Choroid plexus epithelial cell (primary cell): Measurements from ENCODE around the gene PCK1.

Source experiments
- DNase-seq: peaks from one replicate; pipeline ENCODE4 v3.0.0-alpha.2; 2010; ENCODE audit warnings: low read depth
- H3K4me3 ChIP-seq: 2 replicates; pipeline ENCODE4 v1.5.1; 2011; ENCODE audit warnings: low read depth, mild to moderate bottlenecking, control low read depth, low read length, moderate library complexity
- TF ChIP-seq, protein P1 (sequence below): conservative IDR thresholded peaks from 2 replicates; pipeline ENCODE4 v1.5.1; 2011; ENCODE audit warnings: low read depth, mild to moderate bottlenecking, control low read depth, inconsistent platforms, low read length, moderate library complexity

Gene PCK1

DNA sequence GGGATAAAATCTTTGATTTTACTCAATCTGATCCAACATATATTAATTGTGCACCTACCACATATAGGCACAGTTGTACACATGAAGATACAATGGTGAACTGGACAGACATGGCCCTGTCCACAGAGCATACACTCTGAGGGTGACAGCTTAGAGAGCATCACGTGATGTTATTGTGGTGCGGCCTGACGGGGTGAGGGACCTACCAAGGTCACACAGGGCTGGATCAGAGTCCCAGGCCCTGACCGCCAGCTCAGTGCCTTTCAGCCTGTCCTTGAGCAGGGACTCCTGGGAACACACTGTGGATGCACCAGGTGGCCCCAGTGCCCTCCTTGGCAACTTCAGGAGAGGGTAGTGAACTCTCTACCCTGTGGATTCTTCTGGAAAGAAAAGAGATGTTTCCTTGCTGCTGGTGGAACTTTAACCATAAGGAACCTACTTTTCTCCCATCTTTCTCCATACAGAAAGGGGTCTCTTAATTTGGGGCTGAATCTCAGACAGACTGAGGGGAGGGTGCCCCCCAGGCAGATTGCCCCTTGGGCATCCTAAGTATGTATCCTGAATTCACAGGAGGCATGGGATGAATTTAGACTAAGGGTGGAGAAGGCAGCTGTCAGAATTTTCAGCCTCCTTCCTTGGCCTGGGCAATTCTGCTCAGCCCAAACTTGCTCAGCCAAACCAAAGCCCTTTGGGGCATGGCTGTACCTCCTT lies 26.5 kb downstream of the PCK1 start:
- no peak overlapping the region for H3K4me3 ChIP-seq
- TF ChIP-seq, protein P1, sequence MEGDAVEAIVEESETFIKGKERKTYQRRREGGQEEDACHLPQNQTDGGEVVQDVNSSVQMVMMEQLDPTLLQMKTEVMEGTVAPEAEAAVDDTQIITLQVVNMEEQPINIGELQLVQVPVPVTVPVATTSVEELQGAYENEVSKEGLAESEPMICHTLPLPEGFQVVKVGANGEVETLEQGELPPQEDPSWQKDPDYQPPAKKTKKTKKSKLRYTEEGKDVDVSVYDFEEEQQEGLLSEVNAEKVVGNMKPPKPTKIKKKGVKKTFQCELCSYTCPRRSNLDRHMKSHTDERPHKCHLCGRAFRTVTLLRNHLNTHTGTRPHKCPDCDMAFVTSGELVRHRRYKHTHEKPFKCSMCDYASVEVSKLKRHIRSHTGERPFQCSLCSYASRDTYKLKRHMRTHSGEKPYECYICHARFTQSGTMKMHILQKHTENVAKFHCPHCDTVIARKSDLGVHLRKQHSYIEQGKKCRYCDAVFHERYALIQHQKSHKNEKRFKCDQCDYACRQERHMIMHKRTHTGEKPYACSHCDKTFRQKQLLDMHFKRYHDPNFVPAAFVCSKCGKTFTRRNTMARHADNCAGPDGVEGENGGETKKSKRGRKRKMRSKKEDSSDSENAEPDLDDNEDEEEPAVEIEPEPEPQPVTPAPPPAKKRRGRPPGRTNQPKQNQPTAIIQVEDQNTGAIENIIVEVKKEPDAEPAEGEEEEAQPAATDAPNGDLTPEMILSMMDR = no peak
- no peak for DNase-seq

DNA sequence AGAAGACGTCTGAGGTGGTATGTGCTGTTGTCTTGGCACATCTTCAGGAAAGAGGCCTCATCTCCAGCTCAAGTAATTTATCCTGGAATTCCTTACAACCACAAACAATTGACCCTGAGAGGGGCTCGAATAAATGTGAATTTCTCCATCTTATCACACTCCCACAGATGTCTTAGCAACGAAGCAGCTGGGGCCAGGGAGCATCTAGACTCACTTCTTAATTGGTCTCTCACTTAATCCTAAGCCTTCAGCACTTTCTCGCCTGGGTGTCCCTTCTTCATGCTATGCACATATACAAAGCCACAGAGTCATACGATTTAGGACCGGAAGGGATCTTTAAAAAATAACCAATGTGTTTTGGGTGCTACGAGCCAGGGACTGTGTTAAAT lies 27.1 kb downstream of the PCK1 start:
- TF ChIP-seq, protein P1 = no peak
- no peak for DNase-seq
- H3K4me3 ChIP-seq = no peak overlapping the region

DNA sequence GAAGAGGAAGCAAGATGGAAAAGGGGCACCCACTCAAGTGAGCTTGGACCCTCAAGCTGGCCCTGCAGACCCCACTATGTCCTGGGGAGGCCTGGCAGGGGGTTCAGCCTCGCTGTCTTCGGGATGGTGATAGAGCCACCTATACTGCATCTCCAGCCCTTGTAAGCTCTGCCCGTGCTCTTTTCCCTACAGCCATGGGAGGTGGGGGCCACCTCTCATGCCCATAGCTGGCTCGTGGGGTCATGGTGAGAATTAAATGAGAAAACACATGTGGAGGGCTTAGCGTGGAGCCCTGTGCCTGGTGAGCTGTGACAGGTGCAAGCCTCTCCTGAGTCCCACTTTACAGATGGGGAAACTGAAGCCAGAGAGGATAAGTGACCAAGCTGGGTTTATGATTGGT lies 27.7 kb downstream of the PCK1 start:
- TF ChIP-seq, protein P1 = no peak
- no peak overlapping the region for H3K4me3 ChIP-seq

DNA sequence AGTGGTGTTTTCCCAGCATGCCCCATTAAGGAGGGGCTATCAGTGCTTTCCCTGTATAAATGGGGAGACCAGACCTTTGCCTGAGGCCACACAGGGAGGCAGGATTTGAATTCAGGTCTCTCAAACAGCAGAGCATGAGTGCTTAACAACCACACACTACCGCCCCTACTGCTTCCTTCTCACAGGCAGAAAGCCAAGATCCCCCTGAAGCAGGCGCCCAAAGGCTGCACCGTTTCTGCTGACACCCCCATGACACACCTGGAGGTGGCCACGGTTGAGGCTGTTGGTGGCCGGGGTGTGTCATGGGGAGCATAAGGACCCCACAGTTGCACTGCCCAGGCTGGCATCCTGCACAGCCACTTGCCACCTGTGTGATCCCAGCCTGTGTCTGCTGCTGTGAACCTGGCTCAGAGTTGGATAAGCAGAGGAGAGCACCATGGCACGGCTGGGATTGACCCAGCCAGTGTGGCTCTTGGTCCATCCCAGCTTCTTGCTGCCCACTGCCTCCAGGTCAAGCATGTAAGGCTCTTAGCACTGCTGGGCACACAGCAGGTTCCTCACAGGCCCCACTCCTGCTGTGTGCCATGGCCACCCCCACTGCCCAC lies 28.3 kb downstream of the PCK1 start:
- DNase-seq = no peak
- TF ChIP-seq, protein P1 = no peak
- no peak overlapping the region for H3K4me3 ChIP-seq

More for the DNA sequence above, 27.7 kb downstream of the PCK1 start:
- DNase-seq = no peak

DNA sequence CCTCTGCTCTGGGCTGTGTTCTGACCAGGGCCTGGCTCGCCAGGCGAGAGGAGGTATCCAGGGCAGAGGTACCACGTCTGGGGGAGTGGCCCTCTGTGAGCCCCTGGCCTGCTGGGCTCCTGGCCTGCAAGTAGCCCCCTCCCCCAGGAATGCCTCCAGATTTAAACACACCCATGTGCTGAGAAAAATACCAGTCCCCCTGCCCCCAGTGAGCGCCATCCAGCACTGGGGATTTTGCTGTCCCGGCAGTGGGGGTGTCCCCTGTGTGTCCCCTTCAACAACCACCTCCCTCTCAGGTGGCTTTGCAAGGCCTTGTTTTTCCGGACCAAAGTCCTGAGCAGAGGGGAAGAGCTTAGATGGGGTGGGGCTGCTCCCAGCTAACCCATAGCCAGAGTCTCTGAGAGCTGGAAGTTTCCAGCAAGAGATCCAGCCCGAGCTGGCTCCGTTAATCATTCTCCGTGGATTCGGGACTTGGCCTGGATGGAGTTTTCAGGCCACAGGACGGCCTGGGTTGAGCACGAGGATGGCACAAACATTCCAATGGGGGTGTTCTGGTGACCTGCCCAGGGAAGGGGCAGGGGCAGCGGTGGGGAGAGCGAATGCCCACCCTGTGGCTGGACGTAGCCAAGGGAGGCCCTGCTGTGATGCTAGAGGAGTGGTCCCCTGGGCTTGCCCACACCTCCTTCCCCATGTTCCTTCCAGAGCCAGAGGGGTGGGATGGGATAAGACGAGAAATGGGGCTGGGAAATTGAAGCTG lies 29.0 kb downstream of the PCK1 start:
- DNase-seq = no peak
- TF ChIP-seq, protein P1 = no peak
- H3K4me3 ChIP-seq = no peak overlapping the region

DNA sequence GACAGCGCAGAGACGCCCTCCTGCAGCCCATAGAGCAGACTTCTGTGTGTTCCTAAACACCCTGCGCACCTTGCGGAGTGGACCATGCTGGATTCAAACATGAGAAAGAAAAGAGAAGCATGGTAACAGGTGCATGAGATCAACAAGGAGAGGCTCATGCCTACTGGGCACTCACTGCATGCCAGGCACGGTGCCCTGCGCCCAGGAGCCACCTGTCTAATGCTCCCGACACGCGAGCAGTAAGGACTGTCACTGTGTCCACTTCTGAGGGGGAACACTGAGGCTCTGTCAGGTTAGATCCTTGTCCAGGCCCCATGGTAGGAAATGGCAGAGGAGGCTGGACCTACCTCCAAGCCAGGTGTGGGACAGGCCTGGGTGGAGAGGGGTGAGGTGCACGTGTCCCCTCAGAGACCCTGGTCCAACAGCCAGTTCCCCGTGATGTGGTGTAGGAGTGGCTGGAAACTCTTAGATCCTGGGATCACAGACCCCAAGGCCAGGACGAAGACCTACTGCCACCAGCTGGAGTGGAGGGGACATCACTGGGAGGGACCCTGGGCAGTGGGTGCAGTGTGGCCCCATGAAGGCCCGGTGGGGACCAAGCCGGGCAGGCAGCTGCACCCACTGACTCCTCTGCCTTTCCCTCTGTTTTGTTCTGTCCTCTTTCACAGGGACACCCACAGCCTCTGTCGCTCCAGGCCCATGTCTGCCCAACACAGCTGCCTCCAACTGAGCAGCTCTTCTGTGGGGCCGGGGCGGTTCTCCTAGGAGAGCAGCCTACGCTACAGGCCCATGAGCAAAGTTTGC lies 29.8 kb downstream of the PCK1 start:
- TF ChIP-seq, protein P1 = no peak
- DNase-seq = no peak
- no peak overlapping the region for H3K4me3 ChIP-seq
